Middle frontal gyrus (tissue), 1 donor: Measurements from ENCODE around the gene TRERF1.

Source experiments
- DNase-seq: peaks from one replicate; pipeline ENCODE4 v3.0.0-alpha.2; 2015; ENCODE audit warnings: low spot score; ENCODE audit errors: extremely low spot score

TRERF1 gene

DNA sequence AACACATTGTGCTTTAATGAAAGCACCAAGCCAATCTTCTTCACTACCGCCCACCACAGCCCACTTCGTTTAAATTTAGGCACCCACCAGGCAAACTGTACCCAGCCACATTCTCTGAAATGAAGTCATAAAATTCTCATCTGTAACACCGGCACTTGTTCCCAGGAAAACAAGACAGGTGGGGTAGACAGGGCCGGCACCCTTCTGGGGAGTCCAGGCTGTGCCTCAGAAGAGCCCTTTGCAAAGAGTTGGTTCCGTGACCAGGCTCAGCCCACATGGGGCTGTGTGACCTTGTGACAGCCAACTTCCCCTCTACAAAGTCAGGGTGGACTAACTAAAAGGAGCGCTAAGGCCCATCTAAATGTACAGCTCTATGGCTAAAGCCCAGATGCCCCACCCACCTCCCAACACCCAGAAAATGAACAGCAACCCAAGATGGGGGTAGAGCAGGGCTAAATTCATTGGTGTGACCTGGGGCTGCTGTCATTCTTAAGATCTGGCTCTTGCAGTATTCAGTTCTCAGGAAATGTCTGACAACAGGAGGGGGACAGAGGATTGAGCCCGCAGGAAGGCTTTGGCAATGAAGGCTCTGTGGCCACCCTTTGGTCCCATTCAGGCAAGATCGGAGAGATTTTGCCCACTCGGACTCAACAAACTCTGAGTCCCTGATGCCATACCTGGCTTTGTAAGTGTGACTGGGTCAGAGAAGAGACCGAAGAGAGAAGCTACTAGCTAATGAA, 56.7 kb downstream of the TRERF1 start:
- DNase-seq = peak; percentile 34

DNA sequence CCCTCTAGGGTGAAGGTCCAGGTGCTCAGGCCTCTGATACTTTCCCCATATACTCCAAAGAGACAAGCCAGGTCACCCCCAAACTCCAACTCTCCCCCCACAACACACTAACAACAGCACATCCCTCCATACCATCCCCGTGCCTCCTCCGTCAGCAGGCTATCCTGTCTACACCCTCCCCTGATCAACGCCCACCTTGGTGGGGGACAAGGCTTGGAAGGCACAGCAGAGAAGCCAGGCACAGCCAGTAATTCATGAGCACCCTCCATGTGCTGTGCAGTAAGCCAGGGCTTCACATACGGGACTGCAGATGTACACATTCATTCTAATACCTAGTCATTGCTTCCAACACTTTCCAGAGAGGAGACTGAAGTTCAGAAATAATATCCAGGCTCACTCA, 57.6 kb downstream of the TRERF1 start:
- no peak for DNase-seq

DNA sequence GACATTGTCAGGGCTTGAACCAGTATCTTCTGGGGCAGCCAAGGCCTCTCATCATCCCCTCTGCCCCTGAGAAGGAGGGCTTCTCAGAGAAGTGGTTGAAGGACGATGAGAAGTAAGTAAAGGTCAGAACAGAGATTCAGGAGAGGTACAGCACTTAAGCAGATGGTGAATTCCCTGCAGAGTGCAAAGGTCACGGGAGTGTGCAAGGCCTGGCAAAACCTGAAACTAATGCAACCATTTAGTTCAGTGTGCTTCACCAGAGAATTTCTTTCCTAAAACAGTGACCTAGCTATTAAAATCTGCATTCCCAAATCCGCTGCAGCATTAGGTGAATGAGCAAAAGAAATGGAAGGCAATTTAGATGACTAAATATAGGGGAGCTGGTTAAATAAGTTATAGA, 58.4 kb downstream of the TRERF1 start:
- DNase-seq = no peak

DNA sequence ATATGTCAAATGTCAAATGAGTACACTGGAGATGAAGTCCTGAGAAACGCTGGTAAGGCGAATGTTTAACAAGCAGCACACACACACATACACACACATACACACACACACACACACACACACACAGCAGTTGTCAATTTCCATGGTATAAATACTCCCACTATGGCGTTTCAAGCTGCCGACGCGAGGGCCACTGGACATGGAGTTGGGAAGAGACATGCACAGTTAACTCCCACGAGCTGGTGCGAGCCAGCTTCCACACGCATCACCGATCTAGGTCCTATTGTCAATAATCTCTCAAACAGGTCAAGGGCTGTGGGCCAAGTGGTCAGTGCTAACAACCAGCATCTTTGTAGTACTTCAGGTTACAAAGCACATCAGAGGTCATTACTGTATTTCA, 58.9 kb downstream of the TRERF1 start:
- DNase-seq = no peak

DNA sequence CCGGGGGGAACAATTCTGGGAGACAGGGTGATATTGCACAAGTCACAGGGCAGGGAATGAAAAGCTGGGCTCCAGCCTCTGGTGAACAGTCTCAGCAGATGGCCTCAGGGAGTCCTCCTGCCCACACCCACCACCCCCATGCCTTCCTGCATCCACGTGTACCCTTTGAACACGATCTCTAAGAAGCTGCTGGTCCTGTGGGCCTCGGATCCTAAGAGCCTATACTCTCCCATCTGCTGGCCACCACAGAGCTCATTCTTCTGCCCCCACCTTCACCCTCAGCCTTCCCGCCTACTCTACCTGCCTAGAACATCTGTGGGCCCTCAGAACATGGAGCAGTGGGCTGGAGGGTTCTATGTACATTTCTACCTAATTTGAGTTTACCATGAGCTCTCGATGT, 60.3 kb downstream of the TRERF1 start:
- DNase-seq = no peak

DNA sequence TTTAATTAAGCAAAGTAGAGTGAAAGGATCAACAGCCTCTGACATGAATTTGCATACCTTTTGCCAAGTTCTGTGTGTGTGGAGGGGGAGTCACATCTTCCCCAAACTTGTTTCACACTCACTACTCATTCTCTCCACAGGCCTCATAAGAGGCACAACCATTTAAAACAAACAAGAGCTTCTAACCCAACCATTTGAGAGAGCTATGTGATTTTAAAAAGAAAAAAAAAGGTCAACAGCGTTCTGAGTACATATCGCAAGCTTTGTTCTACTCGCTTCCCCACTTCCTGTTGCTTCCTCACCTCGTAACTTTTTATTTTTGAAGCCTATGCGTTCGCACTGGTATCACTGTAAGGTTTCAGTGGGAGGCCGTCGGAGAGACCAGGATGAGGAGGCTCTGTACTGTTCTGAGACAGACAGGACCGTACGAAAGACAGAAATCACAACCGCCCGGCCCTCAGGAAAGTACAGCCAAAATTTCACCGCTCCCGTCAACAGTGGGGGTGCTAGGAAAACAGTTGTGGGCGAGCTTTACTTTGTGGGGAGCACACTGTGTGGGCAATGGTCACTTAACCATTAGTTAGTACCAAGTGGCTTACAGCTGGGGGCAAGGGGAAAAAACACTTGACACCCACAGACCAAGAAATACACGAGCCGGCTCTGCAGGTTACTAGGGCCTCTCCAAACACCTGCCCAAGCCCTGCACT, 61.3 kb downstream of the TRERF1 start:
- DNase-seq = no peak

DNA sequence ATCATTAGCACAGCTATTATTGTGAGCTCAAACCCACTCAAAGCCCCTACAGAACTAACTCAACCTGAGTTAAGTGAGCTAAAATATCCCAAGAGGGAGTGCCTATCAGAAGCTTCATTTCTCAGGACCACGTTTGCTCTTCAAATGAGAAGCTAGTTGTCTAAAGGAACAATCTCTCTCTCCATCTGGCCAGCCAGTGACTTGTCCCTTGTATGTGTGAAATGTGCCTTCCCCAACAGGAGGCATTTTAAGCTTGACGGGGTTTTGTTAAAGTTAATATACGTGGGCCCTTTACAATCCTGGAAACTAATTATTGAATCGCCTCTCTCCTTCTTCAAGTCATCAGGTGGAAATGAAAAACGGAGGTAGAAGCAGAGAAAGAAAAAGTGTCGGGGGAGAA, 62.0 kb downstream of the TRERF1 start:
- DNase-seq = no peak

DNA sequence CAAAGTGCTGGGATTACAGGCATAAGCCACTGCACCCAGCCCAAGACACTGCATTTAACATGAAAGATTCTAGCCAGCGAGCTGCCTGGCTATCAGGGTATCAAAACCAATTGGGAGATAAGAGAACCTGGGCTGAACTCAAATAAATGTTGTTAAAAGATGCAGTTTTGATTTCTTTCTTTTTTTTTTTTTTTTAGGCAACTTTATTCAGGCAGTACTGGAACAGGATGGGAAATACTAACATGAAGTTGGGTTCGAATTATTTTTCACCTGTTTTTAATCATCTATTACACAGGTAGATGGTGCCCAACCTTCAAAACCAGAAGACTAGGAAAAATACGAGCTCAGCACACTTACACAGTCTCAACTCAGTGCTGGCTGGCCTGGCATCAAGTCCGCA, 63.7 kb downstream of the TRERF1 start:
- no peak for DNase-seq

DNA sequence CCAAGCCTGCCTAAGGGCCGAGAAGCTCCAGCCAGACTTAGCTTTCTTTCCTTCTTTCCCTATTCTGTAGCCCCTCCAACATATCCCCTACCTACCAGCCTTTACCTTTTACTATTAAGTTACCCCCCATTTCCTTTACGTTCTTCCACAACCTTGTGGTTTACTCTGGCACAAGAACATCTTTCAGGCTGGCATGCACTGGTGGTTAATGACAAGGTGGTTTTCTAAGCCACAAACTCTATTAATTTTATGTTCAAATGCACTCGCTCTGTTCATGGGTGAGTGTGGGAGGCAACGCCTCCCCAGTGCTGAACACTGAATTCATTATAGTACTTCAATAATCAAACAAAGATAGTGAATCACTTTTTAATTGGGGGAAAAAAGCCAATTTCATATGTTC, 64.4 kb downstream of the TRERF1 start:
- no peak for DNase-seq

DNA sequence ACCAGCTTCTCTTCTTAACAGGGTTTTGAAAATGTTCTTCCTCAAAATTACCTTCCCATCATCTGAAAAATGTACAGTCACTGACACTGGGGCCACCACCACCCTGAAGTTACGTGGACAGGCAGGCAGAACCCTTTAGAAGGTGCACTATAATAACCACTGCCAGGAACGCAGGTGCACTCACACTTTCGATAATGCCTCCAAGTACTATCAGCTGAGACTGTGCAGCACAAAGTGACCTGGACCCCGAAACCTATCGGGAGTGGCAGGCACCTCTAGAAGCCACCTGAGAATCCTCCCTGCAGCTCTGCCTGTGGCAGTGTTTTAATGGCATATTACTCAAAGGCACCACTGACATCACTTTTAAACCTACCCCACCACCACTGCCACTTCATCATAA, 66.4 kb downstream of the TRERF1 start:
- no peak for DNase-seq

DNA sequence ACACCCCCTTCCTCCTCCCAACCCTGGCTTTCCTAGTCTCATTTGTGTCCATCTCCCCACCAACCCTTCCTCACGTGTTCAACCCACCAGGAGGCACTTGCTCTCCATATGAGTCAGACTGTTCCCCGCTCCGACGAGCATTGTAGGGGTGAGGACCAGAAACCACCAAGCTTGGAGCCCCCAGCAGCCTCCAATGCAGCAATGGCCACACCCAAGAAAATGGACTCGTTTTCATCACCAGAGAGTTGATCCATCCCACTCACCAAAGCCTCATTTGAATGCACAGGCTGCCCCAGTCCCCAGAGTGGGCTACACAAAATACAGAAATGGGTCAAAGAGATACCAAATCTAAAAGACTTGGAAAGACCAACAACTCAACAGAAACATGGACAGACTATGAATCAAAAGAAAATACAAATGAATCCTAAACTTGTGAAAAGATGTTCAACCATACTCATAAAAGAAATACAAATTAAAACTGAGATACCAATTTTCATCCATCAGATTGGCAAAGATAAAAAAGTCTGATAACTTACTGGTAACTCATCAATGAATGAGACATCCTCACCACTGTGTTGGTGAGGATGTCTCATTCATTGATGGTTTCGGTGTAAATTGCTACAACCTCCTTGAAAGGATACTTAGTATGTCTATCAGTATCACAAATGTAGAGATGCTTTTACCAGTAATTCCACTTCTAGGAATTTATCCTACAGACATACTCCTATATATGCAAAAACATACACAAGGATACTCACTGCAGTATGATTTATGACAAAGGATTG, 68.1 kb downstream of the TRERF1 start:
- no peak for DNase-seq

DNA sequence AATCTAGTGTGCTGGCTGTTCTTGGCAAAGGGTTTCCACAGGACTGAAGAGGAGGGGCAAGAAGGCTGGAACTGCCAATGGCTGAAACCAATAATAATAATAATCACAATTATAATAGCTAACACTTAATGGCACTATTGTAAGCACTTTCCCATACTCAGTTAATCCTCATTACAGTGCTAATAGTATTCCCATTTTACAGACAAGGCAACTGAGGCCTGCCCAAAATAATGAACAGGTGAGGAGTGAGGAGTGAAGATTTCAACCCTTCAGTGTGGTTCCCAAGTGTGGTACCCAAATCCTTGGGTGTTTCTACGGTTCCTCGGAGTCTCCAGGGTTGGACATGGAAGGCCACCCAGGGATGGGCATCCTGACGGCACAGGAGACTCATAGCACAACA, 69.9 kb downstream of the TRERF1 start:
- no peak for DNase-seq

DNA sequence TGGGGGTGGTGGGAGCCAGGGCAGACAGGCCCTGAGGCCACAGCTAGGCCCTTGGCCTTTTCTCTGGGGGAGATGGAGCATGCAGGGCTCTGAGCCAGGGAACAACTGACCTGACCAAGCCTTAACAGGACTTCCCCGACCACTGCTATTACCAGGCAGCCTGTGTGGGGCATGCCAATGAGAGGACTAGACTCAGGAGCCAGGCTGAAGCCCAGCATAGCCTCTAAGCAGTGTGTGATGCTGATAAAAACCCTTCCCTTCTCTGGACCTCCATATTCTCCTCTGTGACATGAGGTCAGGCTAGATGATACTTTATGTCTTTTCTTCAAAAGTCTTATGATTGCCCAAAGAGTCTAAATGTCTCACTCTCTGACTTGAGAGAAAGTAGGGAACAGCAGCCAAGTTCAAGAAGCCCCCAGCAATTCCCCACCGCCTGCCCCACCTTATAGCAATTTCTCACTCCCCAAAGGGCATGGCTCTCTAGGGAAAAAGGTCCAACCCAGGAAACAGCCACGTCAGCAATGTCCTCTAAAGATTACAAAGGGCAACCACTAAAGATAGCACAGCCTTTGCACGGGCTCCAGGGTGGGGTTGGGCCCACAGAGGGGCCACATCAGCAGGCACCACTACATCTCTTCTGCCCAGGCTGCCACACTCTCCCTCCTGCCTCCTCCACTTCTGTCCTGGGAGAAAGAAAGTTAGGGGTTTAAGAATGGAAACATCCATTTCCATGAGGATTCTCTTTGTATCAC, 71.3 kb downstream of the TRERF1 start:
- DNase-seq = no peak

DNA sequence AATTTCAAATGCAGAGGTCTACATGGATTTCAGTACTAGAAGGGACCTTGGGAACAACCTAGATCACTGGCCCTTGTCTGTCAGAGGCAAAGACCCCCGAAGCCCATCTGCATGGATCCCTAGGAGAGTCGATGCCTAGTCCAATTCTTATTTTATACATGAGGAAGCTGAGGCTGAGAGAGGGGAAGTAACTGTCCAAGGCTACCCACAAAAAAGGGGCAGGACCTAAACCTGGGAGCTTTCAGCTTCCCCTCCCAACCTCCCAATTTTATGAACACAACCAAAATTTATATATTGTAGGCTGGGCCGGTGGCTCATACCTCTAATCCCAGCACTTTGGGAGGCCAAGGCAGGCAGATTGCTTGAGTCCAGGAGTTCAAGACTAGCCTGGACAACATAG, 73.2 kb downstream of the TRERF1 start:
- no peak for DNase-seq

DNA sequence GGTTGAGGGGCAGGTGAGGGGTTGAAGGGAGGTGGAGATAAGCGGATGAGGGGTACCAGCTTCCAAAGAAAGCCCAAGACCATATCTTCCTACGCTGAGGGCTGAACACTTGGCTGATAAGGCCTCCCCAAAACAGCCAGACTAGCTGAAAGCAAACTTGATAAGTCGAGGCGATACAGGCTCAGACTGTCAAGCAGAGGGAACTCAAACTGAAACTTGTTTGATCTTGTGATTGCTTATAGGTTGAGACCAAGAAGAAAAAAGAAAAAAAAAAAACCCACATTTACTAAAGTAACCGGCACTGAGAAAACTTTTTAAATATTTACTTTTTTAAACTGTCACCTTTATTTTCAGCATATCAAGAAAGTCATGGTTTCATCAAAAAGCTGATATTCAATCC, 73.6 kb downstream of the TRERF1 start:
- DNase-seq = no peak

DNA sequence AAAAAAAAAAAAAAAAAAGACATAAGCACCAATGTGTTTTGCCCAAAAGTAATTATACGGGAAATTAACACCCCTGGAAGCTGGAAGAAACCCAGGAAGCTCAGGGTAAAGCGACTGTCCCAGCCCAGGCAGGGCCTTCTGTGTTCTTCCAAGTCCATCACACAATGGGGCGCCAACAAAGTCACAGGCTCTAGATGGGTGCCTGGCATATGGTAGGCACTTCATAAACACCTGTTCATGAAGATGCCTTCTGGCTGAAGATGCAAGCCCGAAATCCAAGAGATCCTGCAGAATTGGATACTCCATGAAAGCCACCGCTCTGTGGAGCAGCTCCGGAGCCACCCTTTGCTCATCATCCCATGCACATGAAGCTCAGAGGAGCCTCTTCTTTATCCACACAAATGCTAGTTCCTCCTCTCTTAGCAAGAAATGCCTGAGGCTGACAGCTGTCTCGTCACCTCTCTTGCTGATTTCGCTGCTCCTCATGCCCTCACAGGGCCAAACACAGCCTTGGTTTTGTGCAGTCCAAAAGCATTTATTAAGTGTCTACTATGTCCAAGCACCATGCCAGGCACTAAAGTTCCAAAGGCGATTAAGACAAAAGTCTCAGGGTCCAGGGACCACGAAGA, 76.6 kb downstream of the TRERF1 start:
- no peak for DNase-seq

DNA sequence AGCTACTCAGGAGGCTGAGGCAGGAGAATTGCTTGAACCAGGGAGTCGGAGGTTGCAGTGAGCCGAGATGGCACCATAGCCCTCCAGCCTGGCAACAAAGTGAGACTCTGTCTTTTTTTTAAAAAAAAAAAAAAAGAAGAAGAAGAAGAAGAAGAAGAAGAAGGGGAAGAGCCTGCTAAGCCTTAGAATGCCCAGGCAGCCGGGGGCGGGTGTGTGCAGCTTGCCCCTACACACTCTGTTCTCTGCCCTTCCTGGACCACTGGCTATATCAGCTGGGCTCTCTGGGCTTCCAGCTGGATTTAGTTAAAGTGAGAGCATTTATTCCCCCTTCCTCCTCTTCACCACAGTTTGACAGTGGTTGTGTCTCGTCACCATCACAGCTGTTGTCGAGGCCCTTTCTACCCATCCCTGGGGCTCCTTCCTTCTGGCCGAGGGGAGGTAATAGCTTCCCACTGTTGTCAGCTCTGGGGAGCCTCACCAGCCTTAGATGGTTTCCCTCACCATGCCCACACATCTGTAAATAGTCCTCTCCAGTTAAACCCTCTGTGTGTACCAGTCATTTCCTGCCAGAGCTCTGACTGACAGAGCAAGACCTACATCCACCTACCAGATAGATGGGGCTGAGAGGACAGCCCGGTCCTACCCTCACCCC, 77.6 kb downstream of the TRERF1 start:
- DNase-seq = no peak

DNA sequence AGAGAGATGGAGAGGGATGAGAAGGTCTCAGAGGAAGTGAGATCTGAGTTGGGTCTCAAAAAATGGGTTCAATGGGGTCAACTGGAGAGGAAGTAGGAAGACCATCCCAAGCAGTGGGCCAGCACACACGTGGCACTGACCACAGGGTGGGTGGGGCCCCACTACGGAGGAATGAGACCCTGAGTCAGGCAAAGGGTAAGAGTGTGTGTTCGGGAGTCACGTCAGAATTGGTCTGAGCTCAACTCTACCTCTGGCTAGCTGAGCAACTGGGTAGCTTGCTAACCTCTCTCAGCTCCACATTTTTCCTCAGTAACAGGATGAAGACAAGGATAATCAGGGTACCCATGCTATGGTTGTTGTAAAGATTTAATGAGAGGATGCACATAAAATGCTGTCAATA, 79.0 kb downstream of the TRERF1 start:
- no peak for DNase-seq

DNA sequence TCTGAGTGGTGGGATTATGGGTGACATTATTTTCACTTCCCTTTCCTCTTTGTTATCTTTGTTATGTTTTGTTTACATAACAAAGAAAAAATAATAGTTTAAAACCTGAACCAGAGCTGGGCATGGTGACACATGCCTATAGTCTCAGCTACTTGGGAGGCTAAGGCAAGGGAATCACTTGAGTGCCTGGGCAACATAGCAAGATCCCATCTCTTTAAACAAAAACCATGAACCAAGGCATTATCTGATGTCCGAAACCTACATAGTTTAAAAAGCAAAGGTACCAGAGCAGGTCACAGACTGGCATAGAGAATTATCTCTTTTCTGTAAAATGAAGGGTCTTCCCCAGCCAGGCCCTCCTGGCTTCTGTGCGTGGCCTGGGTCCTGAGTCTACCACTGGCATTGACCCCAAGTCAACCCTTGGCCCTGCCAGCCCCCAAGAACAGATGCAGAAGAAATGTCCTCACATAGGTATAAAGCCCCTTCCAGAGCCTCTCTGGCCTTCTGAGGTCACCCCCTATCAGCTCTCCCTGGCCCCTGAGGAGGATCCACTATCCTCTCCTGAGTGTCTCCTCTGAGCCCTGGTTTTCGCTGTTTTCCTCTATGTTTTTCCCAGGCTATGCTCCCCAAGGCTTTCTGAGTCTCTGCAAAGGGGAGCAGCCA, 81.3 kb downstream of the TRERF1 start:
- no peak for DNase-seq

DNA sequence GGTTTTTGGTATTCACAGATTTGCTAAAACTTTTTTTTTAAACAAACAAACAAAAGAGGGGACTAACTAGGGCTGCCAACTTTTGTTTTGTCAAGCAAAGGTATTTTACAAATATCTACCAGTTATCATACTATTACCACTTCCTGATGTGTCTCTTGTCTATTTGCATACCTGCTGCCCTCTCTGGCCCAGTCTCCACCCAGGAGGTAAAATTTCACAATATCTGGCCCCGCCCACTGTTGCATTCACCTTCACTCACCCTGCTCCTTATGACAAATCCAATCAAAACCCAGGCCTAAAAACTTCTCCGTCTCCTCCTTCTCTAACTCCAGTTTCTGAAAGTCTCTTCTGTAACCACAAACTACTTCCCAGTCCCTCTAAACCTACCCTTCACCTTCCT, 82.2 kb downstream of the TRERF1 start:
- no peak for DNase-seq
